ENCODE data around the gene MYOT. TPM values are rescaled to one million over a fixed set of nuclear protein-coding genes. Genes with fewer than 3 reads are reported as not detected.

Gene MYOT
- total RNA-seq, 2 donors from 2014 or later, result 0.33 to 1.0 TPM

- no peak overlapping the region for H3K27ac ChIP-seq
- H3K36me3 ChIP-seq (replicated peaks in 1 of 2; ENCODE audit: insufficient read depth in 1 of 2, low read depth in 2 of 2), result no peaks in the 10 kb centered on the region
- WGBS, 2 donors, result 92 to 96% methylated on average over 1 of the region's 1 CpG
- intact Hi-C loops (cut with DNase I), result no loop called here
- no peaks in the 10 kb centered on the region for H3K27me3 ChIP-seq
- TF ChIP-seq POLR2A (IDR thresholded peaks at IDR 0.05) (no peak), CTCF (IDR thresholded peaks at IDR 0.05) (no peak)
- H3K4me1 ChIP-seq, result peaks cover 8% of the 10 kb centered on the region
- DNase-seq, result no peak
- ATAC-seq, result no peak
- H3K4me3 ChIP-seq, result no peak overlapping the region
- H3K9me3 ChIP-seq, result no peaks in the 10 kb centered on the region
Observed at GRCh38 chr5:137902408-137903133, 34.9 kb downstream of the MYOT start.

GRCh38 chr5:137914758-137915157, 47.1 kb downstream of the MYOT start:
- no peak for DNase-seq
- 62 to 80% methylated on average over 2 of the region's 2 CpGs for WGBS, 2 donors
- no peaks in the 10 kb centered on the region for H3K36me3 ChIP-seq (replicated peaks in 1 of 2; ENCODE audit: insufficient read depth in 1 of 2, low read depth in 2 of 2)
- ATAC-seq, result no peak
- no peaks in the 10 kb centered on the region for H3K4me1 ChIP-seq
- TF ChIP-seq CTCF (IDR thresholded peaks at IDR 0.05) (no peak), POLR2A (IDR thresholded peaks at IDR 0.05) (no peak)
- H3K27me3 ChIP-seq, result no peaks in the 10 kb centered on the region
- no peak overlapping the region for H3K27ac ChIP-seq
- H3K9me3 ChIP-seq, result peaks cover 0 to 6% (median 0%) of the 10 kb centered on the region in 3 donors
- intact Hi-C loops (cut with DNase I), result no loop called here
- no peak overlapping the region for H3K4me3 ChIP-seq

- no peaks in the 10 kb centered on the region for H3K27me3 ChIP-seq
- ATAC-seq (no peak), DNase-seq (no peak)
- intact Hi-C loops (cut with DNase I), result no loop called here
- no peak overlapping the region for H3K4me3 ChIP-seq
- WGBS, 2 donors, result 91 to 100% methylated on average over 1 of the region's 1 CpG
- H3K27ac ChIP-seq, result no peak overlapping the region
- H3K4me1 ChIP-seq, result no peaks in the 10 kb centered on the region
- peaks cover 0 to 6% (median 0%) of the 10 kb centered on the region in 3 donors for H3K9me3 ChIP-seq
- TF ChIP-seq CTCF (IDR thresholded peaks at IDR 0.05), result no peak
- no peak for TF ChIP-seq POLR2A (IDR thresholded peaks at IDR 0.05)
- no peaks in the 10 kb centered on the region for H3K36me3 ChIP-seq (replicated peaks in 1 of 2; ENCODE audit: insufficient read depth in 1 of 2, low read depth in 2 of 2)
Observed at GRCh38 chr5:137916923-137917322, 49.3 kb downstream of the MYOT start.

GRCh38 chr5:137921931-137922330, 54.3 kb downstream of the MYOT start:
- DNase-seq, result no peak
- Histone ChIP-seq H3K9me3 (no peaks in the 10 kb centered on the region), H3K27me3 (no peaks in the 10 kb centered on the region), H3K4me1 (no peaks in the 10 kb centered on the region), H3K4me3 (no peak overlapping the region), H3K27ac (no peak overlapping the region), H3K36me3 (replicated peaks in 1 of 2; ENCODE audit: insufficient read depth in 1 of 2, low read depth in 2 of 2) (no peaks in the 10 kb centered on the region)
- intact Hi-C loops (cut with DNase I), result no loop called here
- WGBS, 2 donors, result 52 to 65% methylated on average over 3 of the region's 3 CpGs
- TF ChIP-seq POLR2A (IDR thresholded peaks at IDR 0.05) (no peak), CTCF (IDR thresholded peaks at IDR 0.05) (no peak)
- no peak for ATAC-seq

GRCh38 chr5:137923856-137924255, 56.2 kb downstream of the MYOT start:
- Histone ChIP-seq H3K27me3 (no peaks in the 10 kb centered on the region), H3K4me3 (no peak overlapping the region), H3K9me3 (no peaks in the 10 kb centered on the region), H3K4me1 (no peaks in the 10 kb centered on the region), H3K36me3 (replicated peaks in 1 of 2; ENCODE audit: insufficient read depth in 1 of 2, low read depth in 2 of 2) (no peaks in the 10 kb centered on the region), H3K27ac (no peak overlapping the region)
- intact Hi-C loops (cut with DNase I), result no loop called here
- ATAC-seq (no peak), DNase-seq (no peak)
- 62 to 74% methylated on average over 4 of the region's 4 CpGs for WGBS, 2 donors
- TF ChIP-seq CTCF (IDR thresholded peaks at IDR 0.05) (no peak), POLR2A (IDR thresholded peaks at IDR 0.05) (no peak)
